Trophoblast cell (in vitro differentiated cells and primary cell): ENCODE results near the gene TNFRSF21.

ENCODE experiments used
- DNase-seq, 2 donors: peaks; one replicate each; pipeline ENCODE4 v3.0.0-alpha.2; 2016
- H2AFZ ChIP-seq: 2 replicates; pipeline ENCODE4 v1.6.1; 2013; ENCODE audit warnings: low read length, moderate library complexity, mild to moderate bottlenecking; ENCODE audit not compliant: insufficient read depth, poor library complexity
- H2AK5ac ChIP-seq: 2 replicates; pipeline ENCODE4 v1.6.1; 2013; ENCODE audit warnings: mild to moderate bottlenecking, low read length
- H2BK120ac ChIP-seq: 2 replicates; pipeline ENCODE4 v1.6.1; 2013; ENCODE audit warnings: low read length, mild to moderate bottlenecking, moderate library complexity; ENCODE audit not compliant: insufficient read depth, poor library complexity
- H2BK12ac ChIP-seq: 2 replicates; pipeline ENCODE4 v1.6.1; 2013; ENCODE audit warnings: mild to moderate bottlenecking, low read length, moderate library complexity
- H2BK5ac ChIP-seq: 2 replicates; pipeline ENCODE4 v1.6.1; 2013; ENCODE audit warnings: low read length, low read depth, moderate library complexity, mild to moderate bottlenecking; ENCODE audit not compliant: poor library complexity
- H3K14ac ChIP-seq: 2 replicates; pipeline ENCODE4 v1.6.1; 2013; ENCODE audit warnings: mild to moderate bottlenecking, low read length
- H3K18ac ChIP-seq: 2 replicates; pipeline ENCODE4 v1.6.1; 2013; ENCODE audit warnings: mild to moderate bottlenecking, low read length
- H3K23ac ChIP-seq: 2 replicates; pipeline ENCODE4 v1.6.1; 2013; ENCODE audit warnings: low read length
- H3K27ac ChIP-seq: 2 replicates; pipeline ENCODE4 v1.5.1; 2013; ENCODE audit warnings: low read depth, mild to moderate bottlenecking, inconsistent platforms, low read length, moderate library complexity
- H3K27me3 ChIP-seq: 2 replicates; pipeline ENCODE4 v1.6.1; 2013; ENCODE audit warnings: inconsistent platforms, mild to moderate bottlenecking, low read length, moderate library complexity; ENCODE audit not compliant: insufficient read depth
- H3K36me3 ChIP-seq, 2 experiments: 1 replicate in 1 of 2; 2 replicates in 1 of 2; pipeline ENCODE4 v1.6.1; 2013; ENCODE audit warnings: low read length in 2 of 2, mild to moderate bottlenecking in 2 of 2, moderate library complexity in 1 of 2; ENCODE audit not compliant: insufficient read depth in 2 of 2, control insufficient read depth in 1 of 2
- H3K4ac ChIP-seq: 2 replicates; pipeline ENCODE4 v1.6.1; 2013; ENCODE audit warnings: low read depth, mild to moderate bottlenecking, low read length, moderate library complexity
- H3K4me1 ChIP-seq, 2 experiments: 1 replicate in 1 of 2; 2 replicates in 1 of 2; pipeline ENCODE4 v1.6.1; 2013; ENCODE audit warnings: low read length in 2 of 2, mild to moderate bottlenecking in 2 of 2, moderate library complexity in 1 of 2; ENCODE audit not compliant: insufficient read depth in 2 of 2, control insufficient read depth in 1 of 2
- H3K4me2 ChIP-seq: 2 replicates; pipeline ENCODE4 v1.6.1; 2013; ENCODE audit warnings: inconsistent platforms, mild to moderate bottlenecking, low read length, moderate library complexity
- H3K4me3 ChIP-seq: 2 replicates; pipeline ENCODE4 v1.5.1; 2013; ENCODE audit warnings: mild to moderate bottlenecking, low read depth, low read length, inconsistent platforms
- H3K79me1 ChIP-seq: one replicate; pipeline ENCODE4 v1.6.1; 2013; ENCODE audit warnings: low read length
- H3K79me2 ChIP-seq: 2 replicates; pipeline ENCODE4 v1.6.1; 2013; ENCODE audit warnings: low read length, mild to moderate bottlenecking; ENCODE audit not compliant: control insufficient read depth, insufficient read depth, poor library complexity
- H3K9ac ChIP-seq: 2 replicates; pipeline ENCODE4 v1.6.1; 2013; ENCODE audit warnings: mild to moderate bottlenecking, low read length
- H3K9me3 ChIP-seq: 2 replicates; pipeline ENCODE4 v1.6.1; 2013; ENCODE audit warnings: low read depth, mild to moderate bottlenecking, control low read depth, inconsistent platforms, low read length; ENCODE audit not compliant: insufficient read depth
- H4K12ac ChIP-seq: 2 replicates; pipeline ENCODE4 v1.6.1; 2013; ENCODE audit warnings: low read depth, mild to moderate bottlenecking, low read length, moderate library complexity
- H4K8ac ChIP-seq: 2 replicates; pipeline ENCODE4 v1.6.1; 2013; ENCODE audit warnings: low read depth, mild to moderate bottlenecking, low read length, moderate library complexity
- H4K91ac ChIP-seq: one replicate; pipeline ENCODE4 v1.6.1; 2013; ENCODE audit warnings: low read depth, mild to moderate bottlenecking, low read length, moderate library complexity
- WGBS: extraction: QIAGEN DNeasy Blood & Tissue Kit; methylation state at CpG from one replicate; pipeline ENCODE4 v1.1.7; 2013; ENCODE audit warnings: missing lambda C conversion rate; ENCODE audit not compliant: insufficient read length, insufficient coverage; ENCODE audit errors: extremely low coverage; 5-methylcytosine and 5-hydroxymethylcytosine counted together

The TNFRSF21 gene

GRCh38 chr6:47248446-47248845 lies 61.3 kb downstream of the TNFRSF21 start:
- Histone ChIP-seq H4K8ac (no peak overlapping the region), H3K4ac (peak overlapping the region; percentile 47), H2BK12ac (no peak overlapping the region), H2BK5ac (no peak overlapping the region), H2BK120ac (no peak overlapping the region), H3K79me2 (peaks cover 5% of the 10 kb centered on the region), H3K36me3 (peaks cover 12 to 24% of the 10 kb centered on the region in 2 experiments), H3K9ac (no peak overlapping the region), H3K27me3 (no peaks in the 10 kb centered on the region), H2AFZ (no peak overlapping the region), H3K4me3 (no peak overlapping the region), H3K9me3 (no peaks in the 10 kb centered on the region), H4K12ac (no peak overlapping the region), H2AK5ac (no peak overlapping the region), H3K18ac (no peak overlapping the region), H3K4me1 (peaks cover 0 to 4% of the 10 kb centered on the region in 2 experiments), H3K14ac (no peak overlapping the region), H3K79me1 (peaks cover 1% of the 10 kb centered on the region), H3K4me2 (no peak overlapping the region), H3K23ac (no peak overlapping the region), H4K91ac (no peak overlapping the region), H3K27ac (no peak overlapping the region)
- no peak for DNase-seq
- WGBS = no CpG with 5 or more reads among the region's 1 CpG

GRCh38 chr6:47247227-47247797 lies 62.4 kb downstream of the TNFRSF21 start:
- Histone ChIP-seq H4K12ac (no peak overlapping the region), H3K27me3 (no peaks in the 10 kb centered on the region), H3K27ac (no peak overlapping the region), H3K36me3 (peaks cover 3 to 15% of the 10 kb centered on the region in 2 experiments), H3K79me1 (no peaks in the 10 kb centered on the region), H3K4ac (peak overlapping the region; percentile 75), H2AK5ac (no peak overlapping the region), H2AFZ (no peak overlapping the region), H3K9me3 (no peaks in the 10 kb centered on the region), H2BK120ac (no peak overlapping the region), H3K14ac (no peak overlapping the region), H3K4me1 (peaks cover 0 to 4% of the 10 kb centered on the region in 2 experiments), H2BK12ac (no peak overlapping the region), H3K9ac (no peak overlapping the region), H3K4me3 (no peak overlapping the region), H2BK5ac (no peak overlapping the region), H3K4me2 (no peak overlapping the region), H3K23ac (no peak overlapping the region), H3K79me2 (peaks cover 1% of the 10 kb centered on the region), H4K8ac (no peak overlapping the region), H3K18ac (no peak overlapping the region), H4K91ac (no peak overlapping the region)
- no CpG with 5 or more reads among the region's 2 CpGs for WGBS
- DNase-seq = no peak

GRCh38 chr6:47246551-47246950 lies 63.2 kb downstream of the TNFRSF21 start:
- no peak overlapping the region for H3K4me2 ChIP-seq
- no peak overlapping the region for H4K12ac ChIP-seq
- DNase-seq = no peak
- H2BK5ac ChIP-seq = no peak overlapping the region
- whole genome bisulfite sequencing = no CpG with 5 or more reads among the region's 2 CpGs
- no peak overlapping the region for H3K4ac ChIP-seq
- peaks cover 3% of the 10 kb centered on the region for H3K79me2 ChIP-seq
- no peak overlapping the region for H2AFZ ChIP-seq
- H3K4me1 ChIP-seq = peaks cover 3 to 7% of the 10 kb centered on the region in 2 experiments
- no peak overlapping the region for H2AK5ac ChIP-seq
- H4K91ac ChIP-seq = no peak overlapping the region
- H3K27ac ChIP-seq = no peak overlapping the region
- no peak overlapping the region for H3K18ac ChIP-seq
- peaks cover 3% of the 10 kb centered on the region for H3K79me1 ChIP-seq
- no peak overlapping the region for H2BK120ac ChIP-seq
- H4K8ac ChIP-seq = no peak overlapping the region
- H3K36me3 ChIP-seq = peaks cover 3 to 16% of the 10 kb centered on the region in 2 experiments
- no peak overlapping the region for H3K9ac ChIP-seq
- no peak overlapping the region for H3K4me3 ChIP-seq
- no peak overlapping the region for H2BK12ac ChIP-seq
- no peaks in the 10 kb centered on the region for H3K9me3 ChIP-seq
- no peak overlapping the region for H3K23ac ChIP-seq
- no peak overlapping the region for H3K14ac ChIP-seq
- no peaks in the 10 kb centered on the region for H3K27me3 ChIP-seq

GRCh38 chr6:47245745-47246371 lies 63.8 kb downstream of the TNFRSF21 start:
- H4K12ac ChIP-seq = no peak overlapping the region
- peaks cover 3 to 7% of the 10 kb centered on the region in 2 experiments for H3K4me1 ChIP-seq
- no peak overlapping the region for H3K27ac ChIP-seq
- H3K27me3 ChIP-seq = no peaks in the 10 kb centered on the region
- H3K23ac ChIP-seq = no peak overlapping the region
- H2BK5ac ChIP-seq = no peak overlapping the region
- no peak overlapping the region for H2AFZ ChIP-seq
- DNase-seq = no peak
- no peak overlapping the region for H3K9ac ChIP-seq
- H3K79me1 ChIP-seq = peaks cover 3% of the 10 kb centered on the region
- no CpG with 5 or more reads among the region's 2 CpGs for WGBS
- H3K9me3 ChIP-seq = no peaks in the 10 kb centered on the region
- H2BK12ac ChIP-seq = no peak overlapping the region
- no peak overlapping the region for H3K4ac ChIP-seq
- no peak overlapping the region for H4K8ac ChIP-seq
- H2AK5ac ChIP-seq = no peak overlapping the region
- no peak overlapping the region for H3K18ac ChIP-seq
- no peak overlapping the region for H3K14ac ChIP-seq
- H2BK120ac ChIP-seq = no peak overlapping the region
- H3K79me2 ChIP-seq = peaks cover 3% of the 10 kb centered on the region
- H3K4me2 ChIP-seq = no peak overlapping the region
- no peak overlapping the region for H3K4me3 ChIP-seq
- H4K91ac ChIP-seq = no peak overlapping the region
- H3K36me3 ChIP-seq = peaks cover 3 to 13% of the 10 kb centered on the region in 2 experiments
